Hepatocyte (in vitro differentiated cells): ENCODE results near the gene PALS2.

Experiments used
- CTCF ChIP-seq: fragments of 200-600 bp; sonication (generic); IDR thresholded peaks from 2 replicates; pipeline ENCODE4 v1.5.1; 2016; ENCODE audit warnings: antibody characterized with exemption, mild to moderate bottlenecking; ENCODE audit not compliant: poor library complexity
- EZH2 ChIP-seq: fragments of 200-600 bp; sonication (generic); IDR thresholded peaks from 2 replicates; pipeline ENCODE4 v1.6.1; 2016; ENCODE audit warnings: antibody characterized with exemption, mild to moderate bottlenecking, borderline replicate concordance
- EZH2phosphoT487 ChIP-seq: fragments of 200-600 bp; sonication (generic); IDR thresholded peaks from one replicate; pipeline ENCODE4 v1.6.1; 2018; ENCODE audit warnings: antibody characterized with exemption, mild to moderate bottlenecking, low read depth, moderate library complexity; ENCODE audit not compliant: unreplicated experiment, severe bottlenecking

GRCh38 chr7:24608504-24608903 is 35.3 kb downstream of the PALS2 start:
- no peak for TF ChIP-seq CTCF
- no peak for TF ChIP-seq EZH2
- no peak for TF ChIP-seq EZH2phosphoT487
